ENCODE results near the gene C1orf159. TPM values are rescaled to one million over a fixed set of nuclear protein-coding genes. Genes with fewer than 3 reads are reported as not detected.

Gene C1orf159
- total RNA-seq, 3 donors from 2014 or later, result 22.3 to 27.6 (median 26.8) TPM

DNA sequence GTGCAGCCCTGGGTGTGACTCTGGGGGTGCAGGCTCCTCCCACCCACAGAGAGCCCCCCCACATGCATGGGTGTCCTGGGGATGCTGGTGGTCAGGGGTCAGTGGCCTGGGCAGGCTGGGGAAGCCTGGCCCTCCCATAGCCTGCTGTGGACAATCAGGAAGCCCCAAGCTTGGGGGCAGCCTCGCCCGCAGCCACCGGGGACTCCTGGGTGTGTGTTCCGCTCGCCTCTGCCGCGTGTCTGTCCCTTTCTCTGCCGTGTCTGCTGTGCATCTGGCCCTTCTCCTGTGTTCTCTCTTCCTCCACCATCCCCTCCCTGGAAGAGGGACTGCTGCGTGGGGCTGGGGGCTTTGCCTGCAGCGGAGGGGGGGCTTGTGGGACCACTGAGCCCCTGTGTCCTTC is 73.1 kb downstream of the C1orf159 start:
- H3K4me1 Mint-ChIP-seq (ENCODE audit: low read depth), result peaks cover 16% of the 10 kb centered on the region
- no peak for ATAC-seq
- peaks cover 15% of the 10 kb centered on the region for H3K27me3 Mint-ChIP-seq (ENCODE audit: low read depth)
- DNase-seq, result no peak
- no peak overlapping the region for H3K4me3 Mint-ChIP-seq
- no peaks in the 10 kb centered on the region for H3K36me3 Mint-ChIP-seq (ENCODE audit: insufficient read depth)
- H3K9me3 Mint-ChIP-seq, result no peaks in the 10 kb centered on the region

DNA sequence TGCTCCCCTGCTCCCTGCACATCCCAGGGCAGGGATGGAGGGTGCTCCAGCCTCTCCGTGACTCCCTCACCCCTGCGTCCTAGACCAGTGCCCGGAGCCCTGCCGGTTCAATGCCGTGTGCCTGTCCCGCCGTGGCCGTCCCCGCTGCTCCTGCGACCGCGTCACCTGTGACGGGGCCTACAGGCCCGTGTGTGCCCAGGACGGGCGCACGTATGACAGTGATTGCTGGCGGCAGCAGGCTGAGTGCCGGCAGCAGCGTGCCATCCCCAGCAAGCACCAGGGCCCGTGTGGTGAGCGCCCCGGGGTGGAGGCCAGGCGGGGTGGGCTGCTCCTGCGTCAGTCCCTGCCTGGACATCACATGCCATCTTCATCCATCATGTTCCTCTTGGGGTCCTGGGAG is 74.0 kb downstream of the C1orf159 start:
- no peak for DNase-seq
- H3K9me3 Mint-ChIP-seq, result no peaks in the 10 kb centered on the region
- peaks cover 16% of the 10 kb centered on the region for H3K4me1 Mint-ChIP-seq (ENCODE audit: low read depth)
- no peak for ATAC-seq
- peaks cover 15% of the 10 kb centered on the region for H3K27me3 Mint-ChIP-seq (ENCODE audit: low read depth)
- H3K36me3 Mint-ChIP-seq (ENCODE audit: insufficient read depth), result no peaks in the 10 kb centered on the region
- H3K4me3 Mint-ChIP-seq, result no peak overlapping the region

DNA sequence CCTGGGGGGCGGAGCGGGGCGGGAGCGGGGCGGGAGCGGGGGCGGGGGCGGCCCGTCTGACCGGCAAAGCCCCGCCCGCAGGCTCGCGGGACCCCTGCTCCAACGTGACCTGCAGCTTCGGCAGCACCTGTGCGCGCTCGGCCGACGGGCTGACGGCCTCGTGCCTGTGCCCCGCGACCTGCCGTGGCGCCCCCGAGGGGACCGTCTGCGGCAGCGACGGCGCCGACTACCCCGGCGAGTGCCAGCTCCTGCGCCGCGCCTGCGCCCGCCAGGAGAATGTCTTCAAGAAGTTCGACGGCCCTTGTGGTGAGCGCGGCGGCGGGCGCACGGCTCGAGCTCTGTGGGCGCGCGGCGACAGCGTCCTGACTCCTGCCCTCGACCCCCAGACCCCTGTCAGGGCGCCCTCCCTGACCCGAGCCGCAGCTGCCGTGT is 74.8 kb downstream of the C1orf159 start:
- Mint-ChIP-seq H3K27me3 (ENCODE audit: low read depth) (peaks cover 20% of the 10 kb centered on the region), H3K9me3 (no peaks in the 10 kb centered on the region), H3K4me3 (no peak overlapping the region), H3K36me3 (ENCODE audit: insufficient read depth) (no peaks in the 10 kb centered on the region), H3K4me1 (ENCODE audit: low read depth) (peaks cover 16% of the 10 kb centered on the region)
- ATAC-seq, result peak; percentile 5 to 11
- DNase-seq, result no peak

DNA sequence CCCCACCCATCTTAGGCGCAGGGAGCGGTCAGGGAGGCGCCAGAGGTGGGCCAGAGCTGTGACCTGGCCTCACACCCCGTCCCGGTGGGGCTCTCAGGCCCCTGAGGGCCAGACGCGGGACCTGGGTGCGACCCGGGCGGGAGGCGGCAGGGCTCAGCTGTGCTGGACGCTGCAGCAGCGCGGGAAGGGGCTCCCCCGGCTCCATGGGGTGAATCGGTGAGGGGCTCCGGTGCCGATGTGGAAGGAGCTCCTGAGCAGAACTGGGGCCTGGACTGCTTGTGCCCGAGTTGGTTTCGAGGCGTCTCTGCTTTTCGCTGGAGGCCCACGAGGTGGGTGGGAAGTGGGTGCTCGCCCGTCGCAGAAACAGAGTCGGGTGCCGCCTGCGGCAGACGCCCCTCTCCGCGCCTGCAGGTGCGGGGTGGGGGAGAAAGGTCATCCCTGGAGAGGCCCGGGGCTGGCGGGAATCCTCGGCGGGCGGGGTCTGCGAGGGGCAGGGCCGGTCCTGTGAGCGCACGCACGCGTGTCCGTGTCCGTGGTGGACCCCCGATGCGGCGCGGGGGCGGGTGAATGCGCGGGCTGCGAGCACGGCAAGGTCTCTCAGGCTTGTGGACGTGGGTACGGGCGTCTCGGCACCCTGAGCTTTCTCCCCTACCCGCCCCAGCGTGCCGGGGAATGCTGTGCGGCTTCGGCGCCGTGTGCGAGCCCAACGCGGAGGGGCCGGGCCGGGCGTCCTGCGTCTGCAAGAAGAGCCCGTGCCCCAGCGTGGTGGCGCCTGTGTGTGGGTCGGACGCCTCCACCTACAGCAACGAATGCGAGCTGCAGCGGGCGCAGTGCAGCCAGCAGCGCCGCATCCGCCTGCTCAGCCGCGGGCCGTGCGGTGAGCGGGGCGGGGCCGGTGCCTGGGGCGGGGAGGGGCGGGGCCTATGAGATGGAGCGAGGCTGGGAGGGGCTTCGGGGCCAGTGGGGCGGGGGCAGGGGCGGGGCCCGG is 75.6 kb downstream of the C1orf159 start:
- Mint-ChIP-seq H3K4me3 (peak overlapping the region; percentile 39), H3K9me3 (no peaks in the 10 kb centered on the region), H3K27me3 (ENCODE audit: low read depth) (peaks cover 24% of the 10 kb centered on the region), H3K4me1 (ENCODE audit: low read depth) (peaks cover 16% of the 10 kb centered on the region), H3K36me3 (ENCODE audit: insufficient read depth) (no peaks in the 10 kb centered on the region)
- DNase-seq, result peak; percentile 73
- peak; percentile 82 to 89 for ATAC-seq

DNA sequence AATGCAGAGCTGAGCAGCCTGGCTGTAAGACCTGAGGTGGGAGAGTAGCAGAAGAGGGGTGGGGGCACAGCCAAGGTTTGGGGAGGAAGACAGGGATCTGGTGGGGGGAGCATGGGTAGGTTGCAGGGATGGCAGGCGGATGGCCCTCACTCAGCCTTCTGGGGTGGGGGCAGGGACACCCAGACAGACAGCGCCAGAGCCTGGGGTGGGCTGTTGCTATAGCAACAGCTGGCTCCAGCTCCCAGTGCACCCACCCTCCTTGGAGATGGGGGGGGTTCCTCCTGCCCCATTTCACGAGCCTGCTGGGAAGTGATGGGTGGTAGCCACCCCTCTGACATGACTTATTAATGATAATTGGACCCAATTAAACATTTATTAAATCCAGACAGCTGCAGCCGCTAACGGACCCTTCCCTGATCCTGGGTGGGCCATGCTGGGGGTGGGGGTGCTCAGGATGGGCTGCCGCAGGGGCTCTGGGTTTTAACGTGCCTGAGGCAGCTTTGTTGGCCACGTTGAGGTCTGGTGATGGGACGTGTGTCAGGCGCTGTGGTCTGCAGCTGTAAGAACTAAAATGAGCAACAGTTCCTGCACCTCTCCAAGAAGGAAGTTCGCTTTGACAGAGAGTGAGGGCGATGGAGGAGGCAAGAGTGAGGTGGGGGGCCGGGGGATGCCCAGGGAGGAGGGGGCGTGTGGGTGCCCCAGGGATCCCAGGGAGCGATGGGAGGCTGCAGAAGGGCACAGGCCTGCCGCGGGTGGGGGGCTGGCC is 76.6 kb downstream of the C1orf159 start:
- peaks cover 16% of the 10 kb centered on the region for H3K4me1 Mint-ChIP-seq (ENCODE audit: low read depth)
- no peak for DNase-seq
- H3K9me3 Mint-ChIP-seq, result no peaks in the 10 kb centered on the region
- ATAC-seq, result peak in 1 of 2 donors; percentile 54
- peaks cover 28% of the 10 kb centered on the region for H3K27me3 Mint-ChIP-seq (ENCODE audit: low read depth)
- no peaks in the 10 kb centered on the region for H3K36me3 Mint-ChIP-seq (ENCODE audit: insufficient read depth)
- H3K4me3 Mint-ChIP-seq, result peak overlapping the region; percentile 39

DNA sequence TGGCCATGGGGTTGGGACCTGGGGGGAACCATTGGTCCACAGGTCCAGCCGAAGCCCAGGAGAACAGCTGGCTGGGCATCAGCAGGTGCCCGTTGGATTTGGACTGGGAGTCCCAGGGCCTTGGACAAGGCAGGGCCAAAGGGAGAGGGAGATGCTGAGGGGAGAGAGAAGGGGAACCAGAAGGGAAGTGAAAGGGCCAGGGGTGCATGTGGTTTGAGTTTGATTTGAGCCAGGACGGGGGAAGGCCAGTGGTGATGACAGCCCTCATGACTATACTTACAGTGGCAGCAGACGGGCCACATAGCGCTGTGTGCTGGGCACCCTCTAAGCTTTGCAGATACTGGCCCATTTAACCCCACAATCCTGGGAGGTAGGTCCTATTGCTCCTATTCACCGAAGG is 77.2 kb downstream of the C1orf159 start:
- ATAC-seq (no peak), DNase-seq (no peak)
- Mint-ChIP-seq H3K27me3 (ENCODE audit: low read depth) (peaks cover 28% of the 10 kb centered on the region), H3K4me3 (peak overlapping the region; percentile 12), H3K9me3 (no peaks in the 10 kb centered on the region), H3K36me3 (ENCODE audit: insufficient read depth) (no peaks in the 10 kb centered on the region), H3K4me1 (ENCODE audit: low read depth) (peaks cover 16% of the 10 kb centered on the region)

DNA sequence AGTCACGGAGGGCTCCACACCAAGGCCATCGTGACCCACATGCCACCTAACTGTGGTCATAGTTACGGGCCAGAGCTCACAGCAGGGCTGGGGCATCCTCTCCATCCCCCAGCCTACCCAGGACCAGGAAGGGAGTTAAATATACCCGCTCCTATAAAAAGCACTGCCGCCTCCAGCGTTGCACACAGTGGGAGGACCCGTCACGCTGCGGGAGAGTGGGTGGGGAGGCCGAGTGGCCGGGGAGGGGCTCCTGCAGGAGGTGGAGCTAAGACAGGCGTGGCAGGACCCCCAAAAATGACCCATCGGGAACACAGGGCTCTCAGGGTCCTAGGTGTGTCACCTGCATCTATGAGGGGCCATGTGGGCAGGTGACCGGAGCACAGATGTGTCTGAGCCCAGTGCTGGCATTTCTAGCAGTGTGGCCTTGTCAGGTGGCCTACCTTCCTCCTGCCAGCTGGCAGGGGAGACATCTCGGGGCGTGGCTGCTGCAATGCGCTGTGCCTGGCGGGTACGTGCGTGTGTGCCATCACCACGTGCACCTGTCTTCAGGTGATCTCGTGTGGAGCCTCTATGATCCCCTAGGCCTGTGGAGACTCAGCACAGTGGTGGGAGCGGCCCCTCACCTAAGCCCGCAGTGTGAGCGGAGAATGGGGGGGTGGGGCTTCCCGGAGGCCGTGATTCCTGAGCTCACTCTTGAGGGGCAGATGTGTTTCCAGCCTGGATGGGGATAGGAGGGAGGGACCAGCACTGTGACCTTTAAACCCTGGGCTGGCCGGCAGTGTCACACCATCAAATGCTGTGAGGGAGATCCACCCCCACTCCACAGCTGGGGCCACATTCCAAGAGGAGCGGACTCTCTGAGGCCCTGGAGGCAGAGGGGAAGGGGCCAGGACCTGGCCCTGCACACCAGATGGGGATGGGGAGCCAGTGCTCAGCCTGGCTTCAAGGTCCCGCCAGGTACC is 78.2 kb downstream of the C1orf159 start:
- ATAC-seq (no peak), DNase-seq (no peak)
- H3K4me1 Mint-ChIP-seq (ENCODE audit: low read depth), result peaks cover 17% of the 10 kb centered on the region
- peaks cover 28% of the 10 kb centered on the region for H3K27me3 Mint-ChIP-seq (ENCODE audit: low read depth)
- H3K9me3 Mint-ChIP-seq, result no peaks in the 10 kb centered on the region
- no peak overlapping the region for H3K4me3 Mint-ChIP-seq
- no peaks in the 10 kb centered on the region for H3K36me3 Mint-ChIP-seq (ENCODE audit: insufficient read depth)

DNA sequence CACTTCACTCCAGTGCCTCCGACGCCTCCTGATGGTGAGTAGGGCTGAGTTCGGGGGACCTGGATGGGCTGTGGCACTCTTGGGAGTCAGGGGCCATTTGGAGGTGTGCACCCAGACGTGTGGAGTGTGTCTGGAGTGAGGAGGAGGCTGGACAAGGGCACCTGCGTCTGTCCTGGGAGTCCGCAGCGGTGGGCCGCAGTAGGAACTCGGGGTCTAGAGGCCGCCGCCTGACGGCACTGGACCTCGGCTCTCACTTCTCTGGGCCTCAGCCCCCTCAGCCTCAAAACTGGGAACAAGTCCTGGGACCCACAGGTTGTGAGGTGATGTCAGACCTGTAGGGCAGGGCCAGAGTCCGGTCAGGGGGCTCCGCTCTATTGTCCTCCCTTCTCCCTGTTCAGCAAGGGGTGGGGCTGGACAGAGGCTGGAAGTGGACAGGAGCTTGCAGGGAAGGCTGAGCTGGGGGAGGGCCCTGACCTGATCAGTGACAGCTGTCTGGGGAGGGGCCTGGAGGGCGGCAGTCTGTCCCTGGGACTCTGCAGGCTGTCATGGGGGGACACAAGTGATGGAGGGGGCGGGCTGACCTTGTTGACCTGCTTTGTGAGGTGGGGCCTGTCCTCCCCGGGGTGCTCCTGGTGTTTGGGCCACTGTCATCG is 80.5 kb downstream of the C1orf159 start:
- Mint-ChIP-seq H3K4me1 (ENCODE audit: low read depth) (peaks cover 24% of the 10 kb centered on the region), H3K27me3 (ENCODE audit: low read depth) (peaks cover 39% of the 10 kb centered on the region), H3K4me3 (no peak overlapping the region), H3K9me3 (no peaks in the 10 kb centered on the region), H3K36me3 (ENCODE audit: insufficient read depth) (no peaks in the 10 kb centered on the region)
- DNase-seq (no peak), ATAC-seq (no peak)

DNA sequence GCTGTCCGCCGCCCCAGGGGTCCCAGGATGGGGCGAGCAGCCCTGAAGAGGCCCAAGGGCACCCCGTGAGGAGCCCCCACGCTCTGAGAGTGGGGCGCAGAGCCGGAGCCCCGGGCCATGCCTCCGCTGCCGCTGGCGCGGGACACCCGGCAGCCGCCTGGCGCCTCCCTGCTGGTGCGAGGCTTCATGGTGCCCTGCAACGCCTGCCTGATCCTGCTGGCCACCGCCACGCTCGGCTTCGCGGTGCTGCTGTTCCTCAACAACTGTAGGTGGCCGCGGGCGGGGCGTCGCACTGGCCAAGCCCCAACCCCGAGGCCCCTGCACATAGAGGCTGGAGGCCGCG is 81.5 kb downstream of the C1orf159 start:
- H3K27me3 Mint-ChIP-seq (ENCODE audit: low read depth), result peaks cover 35% of the 10 kb centered on the region
- H3K9me3 Mint-ChIP-seq, result no peaks in the 10 kb centered on the region
- no peaks in the 10 kb centered on the region for H3K36me3 Mint-ChIP-seq (ENCODE audit: insufficient read depth)
- peak overlapping the region; percentile 58 for H3K4me3 Mint-ChIP-seq
- ATAC-seq, result no peak
- peaks cover 18% of the 10 kb centered on the region for H3K4me1 Mint-ChIP-seq (ENCODE audit: low read depth)
- DNase-seq, result no peak

DNA sequence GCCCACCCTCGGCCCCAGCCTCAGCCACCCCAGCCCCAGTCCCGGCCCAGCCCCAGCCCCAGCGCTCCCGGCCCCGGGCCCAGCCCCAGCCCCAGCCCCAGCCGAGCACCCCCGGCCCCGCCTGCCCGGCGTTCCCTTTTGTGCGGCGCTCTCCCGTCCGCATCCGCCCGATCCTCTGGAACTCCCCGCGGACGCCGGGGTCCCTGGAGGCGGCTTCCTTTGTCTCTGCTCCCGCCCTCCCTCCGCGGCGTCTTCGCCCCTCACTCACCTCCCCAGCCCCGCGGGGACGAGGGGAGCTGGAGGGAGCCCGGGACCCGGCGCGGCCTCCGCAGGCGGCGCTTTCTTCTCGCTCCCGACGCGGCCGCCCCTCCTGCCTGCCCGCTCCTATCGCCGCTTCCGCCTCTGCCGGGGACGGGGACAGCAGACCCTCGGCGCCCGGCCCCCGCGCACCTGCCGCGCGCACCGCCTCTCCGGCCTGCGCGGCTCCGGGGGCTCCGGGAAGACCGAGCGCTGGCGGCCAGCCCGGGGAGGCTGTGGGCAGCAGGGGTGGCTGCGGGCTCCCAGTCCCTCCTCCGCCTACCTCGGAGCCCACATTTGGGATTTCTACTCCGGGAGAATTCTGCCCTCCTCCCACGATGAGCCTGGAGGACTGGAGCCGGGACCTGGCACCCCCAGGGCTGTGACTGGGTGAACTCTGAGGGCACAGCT is 82.0 kb downstream of the C1orf159 start:
- no peaks in the 10 kb centered on the region for H3K36me3 Mint-ChIP-seq (ENCODE audit: insufficient read depth)
- H3K9me3 Mint-ChIP-seq, result no peaks in the 10 kb centered on the region
- ATAC-seq (peak; percentile 24 to 33), DNase-seq (no peak)
- peaks cover 12% of the 10 kb centered on the region for H3K4me1 Mint-ChIP-seq (ENCODE audit: low read depth)
- H3K27me3 Mint-ChIP-seq (ENCODE audit: low read depth), result peaks cover 31% of the 10 kb centered on the region
- peak overlapping the region; percentile 43 for H3K4me3 Mint-ChIP-seq

DNA sequence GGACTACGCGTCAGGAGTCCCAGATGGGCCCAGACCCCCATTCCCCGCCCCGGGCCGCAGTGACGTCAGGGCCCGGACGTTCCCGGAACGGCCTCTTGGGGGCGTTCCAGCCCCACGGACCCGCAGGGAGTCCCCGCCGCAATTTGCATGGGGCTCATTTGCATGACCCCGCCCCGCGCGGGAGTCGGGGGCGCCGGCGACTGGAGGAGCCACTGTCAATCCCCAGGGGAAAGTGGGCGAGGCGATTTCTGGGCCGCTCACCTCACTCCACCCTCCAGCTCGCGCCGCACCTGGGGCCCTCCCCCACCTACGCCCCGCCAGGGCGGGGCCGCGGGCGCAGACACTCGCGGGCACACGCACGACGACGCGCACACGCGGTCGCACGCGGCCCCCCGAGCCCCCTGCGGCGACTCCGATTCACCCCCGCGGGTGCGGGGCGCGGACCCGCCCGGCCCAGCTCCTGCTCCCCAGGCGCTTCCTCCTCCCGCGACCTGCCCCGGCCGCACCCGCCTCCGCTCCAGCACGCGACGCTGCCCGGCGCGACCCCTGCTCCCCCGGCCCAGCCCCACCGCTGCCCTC is 82.8 kb downstream of the C1orf159 start:
- ATAC-seq, result peak; percentile 94 to 95
- Mint-ChIP-seq H3K9me3 (no peaks in the 10 kb centered on the region), H3K36me3 (ENCODE audit: insufficient read depth) (no peaks in the 10 kb centered on the region), H3K27me3 (ENCODE audit: low read depth) (peaks cover 24% of the 10 kb centered on the region), H3K4me3 (peak overlapping the region; percentile 54), H3K4me1 (ENCODE audit: low read depth) (peaks cover 7% of the 10 kb centered on the region)
- DNase-seq, result peak; percentile 92

DNA sequence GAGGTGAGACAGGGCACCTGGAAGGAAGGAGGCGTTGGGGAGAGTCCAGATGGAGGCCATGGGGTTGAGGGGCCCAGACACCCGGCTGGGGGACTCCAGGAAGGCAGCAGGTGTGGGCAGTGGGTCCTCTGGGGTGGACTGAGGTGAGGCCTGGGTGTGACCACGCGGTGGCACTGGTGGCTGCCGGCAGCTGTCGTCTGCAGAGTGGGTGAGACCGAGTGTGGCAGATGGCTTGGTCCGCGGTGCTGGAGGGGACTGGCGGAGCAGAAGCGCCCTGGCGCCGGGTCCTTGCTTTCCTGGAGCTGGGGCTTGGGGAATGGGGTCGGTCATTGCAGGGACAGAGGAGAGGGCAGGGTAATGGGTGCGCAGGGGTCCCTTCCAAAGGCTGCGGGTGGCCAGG is 83.5 kb downstream of the C1orf159 start:
- Mint-ChIP-seq H3K27me3 (ENCODE audit: low read depth) (peaks cover 25% of the 10 kb centered on the region), H3K4me1 (ENCODE audit: low read depth) (peaks cover 7% of the 10 kb centered on the region), H3K9me3 (no peaks in the 10 kb centered on the region), H3K36me3 (ENCODE audit: insufficient read depth) (no peaks in the 10 kb centered on the region), H3K4me3 (peak overlapping the region; percentile 64)
- ATAC-seq (peak in 1 of 2 donors; percentile 1), DNase-seq (no peak)
